ENCODE data around the gene BAIAP2L1.

- TF ChIP-seq CTCF (IDR thresholded peaks at IDR 0.05) (no peak), POLR2A (IDR thresholded peaks at IDR 0.05) (no peak), POLR2AphosphoS5 (IDR thresholded peaks at IDR 0.05) (no peak)
Observed at GRCh38 chr7:98341106-98341505, 59.8 kb downstream of the BAIAP2L1 start.
